Dermis blood vessel endothelial cell (primary cell): ENCODE results near the gene SEC14L3. TPM values are rescaled to one million over a fixed set of nuclear protein-coding genes. Genes with fewer than 3 reads are reported as not detected.

Experiments used
- DNase-seq: peaks from one replicate; pipeline ENCODE4 v3.0.0; 2010
- total RNA-seq: library from RNA; depleted of rRNA; stranded (reverse); fragments of >200 nt; gene quantifications from 2 replicates; pipeline ENCODE4 v1.2.3, GENCODE V29; 2014

SEC14L3 gene
- total RNA-seq, 1 donor from 2014 or later = not detected

DNA sequence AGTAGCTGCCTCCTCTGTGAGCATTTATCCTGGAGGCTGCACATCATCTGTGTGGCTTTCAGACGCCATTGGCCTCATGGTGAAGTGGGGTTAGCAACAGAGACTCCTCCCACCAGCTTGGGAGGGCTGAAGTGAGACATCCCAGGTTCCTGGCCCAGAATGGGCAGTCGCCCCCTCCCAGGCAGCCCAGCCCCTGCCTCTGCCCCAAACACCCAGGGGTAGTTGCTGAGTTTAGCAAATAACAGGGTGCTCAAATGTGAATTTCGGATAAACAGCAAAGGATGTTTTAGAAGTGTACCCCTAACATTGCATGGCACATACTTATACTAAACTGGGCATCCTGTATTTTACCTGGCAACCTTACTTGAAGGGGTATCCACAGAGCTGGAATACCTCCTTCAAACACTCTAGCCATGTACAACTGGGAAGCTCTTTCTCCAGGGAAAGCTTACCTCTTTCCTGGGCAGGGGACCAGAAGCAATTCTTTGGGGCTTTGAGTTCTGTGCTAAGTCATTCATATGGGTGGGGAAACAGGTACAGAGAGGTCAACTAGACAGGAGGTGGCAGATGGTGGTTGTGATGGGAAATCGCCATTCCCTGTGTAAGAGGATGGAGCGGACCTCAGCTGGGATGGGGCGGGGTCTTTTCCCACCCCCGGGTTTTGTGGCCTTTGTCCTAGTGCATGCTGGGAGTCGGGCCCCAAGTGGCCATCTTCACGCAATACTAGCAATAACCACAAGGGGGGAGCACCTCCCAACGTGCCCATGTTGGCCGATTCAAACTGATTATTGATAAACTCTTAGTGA, 27.0 kb downstream of the SEC14L3 start:
- DNase-seq = peak; percentile 82

DNA sequence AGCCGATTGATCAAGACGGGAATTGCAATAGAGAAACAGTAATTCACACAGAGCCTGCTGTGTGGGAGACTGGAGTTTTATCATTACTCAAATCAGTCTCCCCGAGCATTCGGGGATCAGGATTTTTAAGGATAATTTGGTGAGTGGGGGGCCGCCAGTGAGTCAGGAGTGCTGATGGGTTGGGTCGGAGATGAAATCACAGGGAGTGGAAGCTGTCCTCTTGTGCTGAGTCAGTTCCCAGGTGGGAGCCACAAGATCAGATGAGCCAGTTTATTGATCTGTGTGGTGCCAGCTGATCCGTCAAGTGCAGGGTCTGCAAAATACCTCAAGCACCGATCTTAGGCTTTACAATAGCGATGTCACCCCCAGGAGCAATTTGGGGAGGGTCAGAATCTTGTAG, 30.7 kb downstream of the SEC14L3 start:
- DNase-seq = no peak

DNA sequence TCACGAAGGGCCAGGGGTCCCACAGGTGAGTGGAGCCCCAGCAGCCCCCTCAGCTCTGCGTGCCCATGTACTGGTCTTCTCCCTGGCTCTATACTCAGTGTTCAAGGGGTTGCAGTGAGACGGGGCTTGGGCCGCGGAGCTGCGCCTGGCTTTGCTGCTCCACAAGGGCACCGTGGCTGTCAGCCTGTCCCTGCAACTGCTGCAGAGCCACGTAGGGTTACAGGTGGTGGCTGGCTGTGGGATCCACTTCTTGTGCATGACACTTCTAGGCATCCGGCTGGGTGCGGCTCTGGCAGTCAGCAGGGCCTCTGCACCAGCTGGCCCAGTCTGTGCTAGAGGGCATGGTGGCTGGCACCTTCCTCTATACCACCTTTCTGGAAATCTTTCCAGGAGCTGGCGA, 32.0 kb downstream of the SEC14L3 start:
- DNase-seq = no peak

DNA sequence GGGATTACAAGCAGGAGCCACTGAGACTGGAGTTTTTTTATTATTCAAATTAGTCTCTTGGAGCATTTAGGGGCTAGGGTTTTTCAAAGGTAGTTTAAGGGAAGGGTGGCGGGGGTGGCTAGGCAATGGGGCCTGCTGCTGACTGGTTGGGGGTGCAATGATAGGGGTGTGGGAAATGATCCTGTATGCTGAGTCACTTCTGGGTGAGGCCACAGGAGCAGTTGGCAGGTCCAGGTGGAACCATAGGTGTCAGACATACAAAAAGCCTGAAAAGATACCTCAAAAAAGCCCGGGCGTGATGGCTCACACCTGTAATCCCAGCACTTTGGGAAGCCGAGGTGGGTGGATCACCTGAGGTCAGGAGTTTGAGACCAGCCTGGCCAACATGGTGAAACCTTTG, 32.6 kb downstream of the SEC14L3 start:
- DNase-seq = no peak

DNA sequence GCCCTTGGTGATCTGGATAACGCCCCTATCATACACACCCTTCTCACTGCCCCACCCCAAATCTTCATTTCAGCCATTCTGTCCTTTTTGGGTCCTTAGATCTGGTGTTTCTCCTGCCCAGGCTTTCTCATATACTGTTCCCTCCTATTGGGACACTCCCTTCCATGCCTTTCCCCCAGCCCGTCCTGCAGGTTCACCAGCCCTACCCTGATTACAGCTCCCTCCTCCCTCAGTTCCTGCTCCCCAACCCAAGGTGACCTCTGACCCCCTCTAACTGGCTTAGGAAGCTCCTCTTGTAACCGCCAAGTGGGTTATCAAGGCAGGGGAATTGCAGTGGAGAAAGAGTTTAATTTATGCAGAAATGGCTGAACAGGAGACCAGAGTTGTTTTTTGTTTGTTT, 33.3 kb downstream of the SEC14L3 start:
- no peak for DNase-seq

DNA sequence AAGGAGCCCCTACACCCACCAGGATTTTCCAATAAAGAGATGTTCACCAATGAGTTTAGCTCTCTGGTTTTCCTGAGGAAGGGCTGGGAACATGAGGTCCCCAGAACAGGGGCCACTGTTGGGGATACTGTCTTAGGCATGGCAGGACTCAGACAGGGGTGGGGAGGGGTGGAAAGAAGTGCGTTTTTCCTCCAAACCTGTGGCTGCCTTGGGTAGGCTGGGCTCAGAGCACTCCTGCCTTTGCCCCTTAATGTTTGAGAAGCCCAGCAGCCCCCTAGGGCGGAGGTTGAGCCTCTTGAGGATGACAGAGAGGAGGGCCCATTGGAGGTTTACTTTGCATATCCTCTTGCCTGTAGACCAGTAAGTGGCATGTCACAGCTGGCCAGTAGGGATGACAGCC, 35.6 kb downstream of the SEC14L3 start:
- no peak for DNase-seq

DNA sequence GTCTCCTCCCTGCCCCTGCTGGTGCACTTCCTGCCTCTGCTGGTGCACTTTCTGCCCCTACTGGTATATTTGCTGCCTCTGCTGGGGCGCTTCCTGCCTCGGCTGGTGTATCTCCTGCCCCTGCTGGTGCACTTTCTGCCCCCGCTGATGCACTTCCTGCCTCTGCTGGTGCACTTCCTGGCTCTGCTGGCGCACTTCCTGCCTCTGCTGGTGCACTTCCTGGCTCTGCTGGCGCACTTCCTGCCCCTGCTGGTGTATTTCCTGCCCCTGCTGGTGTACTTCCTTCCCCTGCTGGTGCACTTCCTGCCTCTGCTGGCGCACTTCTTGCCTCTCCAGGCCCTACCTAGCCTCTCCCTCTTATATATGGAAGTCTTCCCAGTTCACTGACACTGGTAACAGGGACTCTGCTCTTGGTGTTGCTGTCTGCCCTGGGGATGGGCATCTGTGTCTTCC, 36.1 kb downstream of the SEC14L3 start:
- DNase-seq = peak; percentile 48

DNA sequence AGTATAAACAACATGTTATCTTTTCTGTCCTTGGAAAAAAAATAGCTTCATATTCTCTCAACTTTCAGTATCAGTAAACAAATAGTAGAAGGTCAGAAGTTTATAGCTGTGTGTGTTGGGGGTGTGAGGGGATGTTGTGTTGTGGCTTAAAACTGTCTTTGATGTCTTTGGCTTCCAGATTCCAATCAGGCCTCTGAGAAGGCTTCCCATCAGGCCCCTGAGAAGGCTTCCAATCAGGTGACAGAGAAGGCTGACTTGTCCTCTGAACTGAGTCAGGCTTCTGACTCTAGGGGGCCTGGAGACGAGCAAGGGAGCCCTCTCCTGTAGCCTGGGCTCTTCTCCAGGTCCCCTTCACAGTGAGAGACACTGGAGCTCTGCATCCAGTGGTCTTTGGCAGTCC, 37.0 kb downstream of the SEC14L3 start:
- no peak for DNase-seq

DNA sequence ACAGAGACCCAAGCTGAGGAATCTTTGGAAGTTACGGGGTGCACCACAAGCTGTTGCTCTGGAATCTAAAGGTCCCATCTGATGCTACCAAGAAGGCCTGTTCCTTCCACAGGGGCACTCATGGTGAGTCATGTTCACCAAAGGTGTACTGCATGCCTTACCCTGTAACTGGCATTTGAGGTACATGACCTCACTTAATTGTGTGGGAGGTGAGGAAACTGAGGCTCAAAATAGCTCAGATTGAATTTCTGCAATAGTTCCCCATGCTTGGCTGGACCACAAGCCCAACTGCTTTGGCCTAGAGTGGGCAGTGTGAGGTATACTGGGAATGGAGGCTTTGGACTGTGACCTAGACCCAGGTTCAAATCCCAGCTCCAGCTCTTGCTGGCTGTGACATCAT, 38.0 kb downstream of the SEC14L3 start:
- DNase-seq = no peak

DNA sequence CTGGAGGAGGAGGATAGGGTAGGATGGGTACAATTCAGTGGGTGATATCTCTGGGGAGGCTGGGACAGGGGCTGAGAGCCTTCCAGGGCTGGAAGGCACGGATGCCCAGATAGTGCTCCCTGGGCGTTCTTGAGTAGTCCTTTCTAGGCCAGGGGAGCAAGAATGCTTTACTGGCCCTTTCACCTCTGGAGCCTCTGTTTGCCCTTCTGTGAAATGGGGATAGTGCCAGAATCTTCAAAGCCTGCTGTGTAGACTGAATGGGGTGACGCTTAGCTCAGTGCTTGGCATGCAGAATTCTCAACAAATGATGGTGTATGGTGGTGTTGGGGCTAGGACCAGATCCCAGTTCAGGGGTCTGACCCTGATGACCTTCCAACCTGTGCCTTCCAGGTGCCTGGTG, 38.6 kb downstream of the SEC14L3 start:
- no peak for DNase-seq

DNA sequence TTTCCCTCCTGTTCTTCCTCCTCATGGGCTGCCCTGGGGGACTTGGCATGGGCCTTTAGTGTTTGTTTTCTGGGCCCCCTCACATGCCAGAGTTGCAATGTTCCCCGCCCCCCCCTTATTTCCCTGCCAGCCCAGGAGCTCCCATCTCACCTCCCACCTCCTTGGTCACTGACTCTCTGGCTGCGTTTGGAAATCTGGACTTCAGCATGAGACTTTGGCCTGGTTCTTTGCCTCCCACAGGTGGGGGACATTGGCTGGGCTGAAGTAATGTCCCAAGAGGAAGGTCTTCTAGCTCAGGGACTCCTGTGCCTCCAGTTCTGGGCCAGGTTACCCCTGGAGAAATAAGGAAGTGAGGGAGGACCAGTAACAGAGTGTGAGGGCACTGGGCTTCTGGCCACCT, 39.3 kb downstream of the SEC14L3 start:
- DNase-seq = no peak

DNA sequence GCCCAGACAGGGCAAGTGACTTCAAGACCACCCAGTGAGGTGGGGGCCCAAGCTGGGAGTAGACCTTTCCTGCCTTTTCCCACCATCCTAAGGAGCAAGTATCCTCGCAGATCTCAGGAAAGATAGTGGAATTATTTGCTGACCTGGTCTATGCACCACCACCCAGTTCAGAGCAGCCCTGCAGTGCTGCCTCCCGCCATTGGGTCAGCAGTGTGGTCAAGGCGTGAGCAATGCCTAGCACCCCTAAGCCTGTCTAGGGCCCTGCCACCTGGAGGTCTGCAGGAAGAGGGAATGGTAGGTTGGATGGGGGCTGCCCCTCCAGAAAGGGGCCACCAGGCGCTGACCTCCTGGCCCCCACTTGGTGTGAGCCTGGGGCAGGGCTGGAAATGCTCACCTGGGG, 39.7 kb downstream of the SEC14L3 start:
- no peak for DNase-seq

DNA sequence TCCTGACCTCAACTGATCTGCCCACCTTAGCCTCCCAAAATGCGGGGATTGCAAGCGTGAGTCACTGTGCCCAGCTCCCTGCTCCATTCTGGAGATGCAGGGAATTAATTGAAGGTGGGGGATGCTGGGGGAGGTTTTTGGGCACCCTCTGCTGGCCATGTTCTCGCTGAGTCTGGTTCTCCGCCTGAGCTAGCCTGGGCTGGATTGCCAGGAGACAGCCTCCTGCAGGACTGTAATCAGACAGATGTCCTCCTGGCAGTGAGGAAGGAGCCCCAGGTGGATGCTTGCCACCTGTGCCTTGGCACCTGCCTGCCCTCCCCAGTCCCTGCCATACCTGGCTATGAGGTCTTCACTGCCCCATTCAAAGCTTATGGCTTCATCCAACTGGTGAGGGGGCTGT, 40.9 kb downstream of the SEC14L3 start:
- DNase-seq = no peak

DNA sequence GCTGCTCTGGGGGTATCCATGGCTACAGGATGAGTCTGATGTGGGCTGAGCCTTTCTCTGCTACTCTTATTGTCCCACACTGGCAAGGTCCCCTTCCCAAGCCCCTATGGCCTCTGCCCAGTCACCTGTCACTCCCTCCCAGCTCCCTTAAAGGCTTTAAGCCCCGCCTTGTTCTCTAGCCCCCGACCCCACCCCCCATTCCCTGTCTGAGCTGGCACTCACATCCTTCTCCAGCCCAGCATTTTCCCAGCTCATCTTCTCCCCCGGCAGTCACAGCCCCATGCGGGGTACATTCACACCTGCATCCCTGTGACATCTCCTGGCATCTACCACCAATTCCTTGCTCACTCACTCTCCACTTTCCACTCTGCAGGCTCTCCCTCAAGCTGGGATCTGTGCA, 41.9 kb downstream of the SEC14L3 start:
- DNase-seq = no peak

DNA sequence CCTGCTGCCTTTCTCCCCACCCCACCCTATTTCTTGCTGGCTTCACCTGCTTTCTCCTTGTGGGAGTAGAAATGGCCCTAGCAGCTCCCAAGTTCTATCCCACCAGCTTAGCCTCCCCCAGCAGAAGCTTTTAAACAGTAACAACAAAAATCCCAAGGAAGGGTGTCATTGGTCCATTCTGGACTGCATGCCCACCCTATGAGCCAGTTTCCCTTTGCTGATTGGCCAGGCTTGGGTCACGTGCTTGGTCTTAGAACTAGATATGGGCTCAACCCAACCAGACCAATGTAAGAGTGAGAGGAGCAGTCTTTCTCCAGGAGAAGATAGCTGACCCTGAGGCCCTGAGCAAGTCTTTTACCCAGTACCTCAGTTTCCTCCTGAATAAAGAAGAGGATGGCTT, 43.9 kb downstream of the SEC14L3 start:
- DNase-seq = no peak

DNA sequence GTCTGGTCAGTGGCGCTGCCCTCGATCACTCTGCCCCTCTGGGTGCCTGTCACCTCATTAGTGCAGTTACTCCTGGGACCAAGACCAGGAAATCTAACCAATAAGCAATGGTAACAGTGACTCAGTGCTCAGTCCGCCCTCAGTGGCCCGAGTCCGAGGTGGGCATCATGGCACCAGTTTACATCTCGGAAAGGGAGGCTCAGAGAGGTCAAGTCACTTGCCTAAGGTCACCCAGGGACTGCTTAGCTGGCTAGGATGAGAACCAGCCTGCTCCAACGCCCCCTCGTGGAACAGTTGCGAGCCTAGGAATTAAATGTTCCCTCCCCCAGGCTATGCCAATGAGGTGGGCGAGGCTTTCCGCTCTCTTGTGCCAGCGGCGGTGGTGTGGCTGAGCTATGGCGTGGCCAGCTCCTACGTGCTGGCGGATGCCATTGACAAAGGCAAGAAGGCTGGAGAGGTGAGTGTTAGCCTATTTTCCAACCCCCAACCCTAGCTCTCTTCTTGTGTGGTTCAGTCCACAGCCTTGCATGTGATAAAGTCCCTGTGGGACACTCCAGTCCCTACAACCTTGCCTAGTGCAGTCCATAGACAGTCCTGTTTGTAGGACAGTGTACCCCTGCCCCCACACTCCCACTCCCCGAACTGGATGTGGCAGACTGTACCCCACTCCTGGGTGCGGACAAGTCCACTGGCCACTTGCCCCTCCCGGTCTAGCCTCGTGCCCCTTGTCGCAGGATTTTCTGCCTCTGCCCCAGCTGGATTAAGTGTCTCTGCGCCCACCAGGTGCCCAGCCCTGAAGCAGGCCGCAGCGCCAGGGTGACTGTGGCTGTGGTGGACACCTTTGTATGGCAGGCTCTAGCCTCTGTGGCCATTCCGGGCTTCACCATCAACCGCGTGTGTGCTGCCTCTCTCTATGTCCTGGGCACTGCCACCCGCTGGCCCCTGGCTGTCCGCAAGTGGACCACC, 45.1 kb downstream of the SEC14L3 start:
- peak; percentile 91 for DNase-seq

DNA sequence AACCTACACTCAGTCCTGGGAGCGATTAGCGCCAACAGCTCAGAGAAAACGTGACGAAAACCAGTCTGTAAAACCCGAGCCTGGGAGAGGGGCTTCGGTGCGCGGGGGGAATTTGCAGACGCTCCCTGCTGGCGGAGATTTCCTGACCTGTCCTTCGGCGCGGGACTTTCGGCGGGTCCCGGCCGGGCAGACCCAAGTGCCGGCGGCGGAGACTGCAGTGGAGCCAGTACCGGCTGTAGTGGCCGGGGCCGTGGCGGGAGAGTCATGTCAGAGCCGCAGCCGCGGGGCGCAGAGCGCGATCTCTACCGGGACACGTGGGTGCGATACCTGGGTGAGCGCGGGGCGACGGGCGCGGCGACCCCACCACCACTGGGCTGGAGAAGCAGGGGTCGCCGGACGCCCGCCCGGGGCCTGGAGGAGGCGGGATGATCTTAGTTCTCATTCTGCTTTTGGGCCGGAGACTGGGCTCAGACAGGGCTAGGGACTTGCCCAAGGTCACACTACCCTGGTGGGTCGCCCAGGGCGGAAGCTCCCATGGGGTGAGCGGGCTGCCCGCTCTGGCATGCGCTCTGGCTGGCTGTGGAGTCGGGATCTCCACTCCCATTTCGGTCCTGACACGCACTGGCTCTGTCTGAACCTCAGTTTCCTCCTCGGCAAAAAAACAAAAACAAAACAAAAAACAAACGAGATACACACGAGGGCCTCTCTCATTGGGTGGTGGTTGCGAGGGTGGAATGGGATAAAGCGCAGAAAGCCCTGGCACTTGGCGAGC, 46.0 kb downstream of the SEC14L3 start, which contains the start of gene MTFP1:
Gene MTFP1, plus strand, starts transcription at position 153 of the 772 bp plus-strand sequence. Its CDS starts 112 bp downstream, at position 265.
- DNase-seq = peak; percentile 78

DNA sequence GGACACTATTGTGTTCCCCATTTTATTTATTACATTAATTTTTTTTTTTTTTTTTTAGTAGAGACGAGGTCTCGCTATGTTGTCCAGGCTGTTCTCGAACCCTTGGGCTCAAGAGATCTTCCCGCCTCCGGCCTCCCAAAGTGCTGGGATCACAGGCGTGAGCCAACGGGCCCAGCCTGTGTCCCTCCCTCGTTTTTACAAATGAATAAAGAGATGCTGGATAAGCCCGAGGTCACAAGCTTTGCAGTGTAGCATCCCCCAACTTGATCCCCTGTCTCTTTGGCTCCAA, 46.5 kb downstream of the SEC14L3 start:
- no peak for DNase-seq

DNA sequence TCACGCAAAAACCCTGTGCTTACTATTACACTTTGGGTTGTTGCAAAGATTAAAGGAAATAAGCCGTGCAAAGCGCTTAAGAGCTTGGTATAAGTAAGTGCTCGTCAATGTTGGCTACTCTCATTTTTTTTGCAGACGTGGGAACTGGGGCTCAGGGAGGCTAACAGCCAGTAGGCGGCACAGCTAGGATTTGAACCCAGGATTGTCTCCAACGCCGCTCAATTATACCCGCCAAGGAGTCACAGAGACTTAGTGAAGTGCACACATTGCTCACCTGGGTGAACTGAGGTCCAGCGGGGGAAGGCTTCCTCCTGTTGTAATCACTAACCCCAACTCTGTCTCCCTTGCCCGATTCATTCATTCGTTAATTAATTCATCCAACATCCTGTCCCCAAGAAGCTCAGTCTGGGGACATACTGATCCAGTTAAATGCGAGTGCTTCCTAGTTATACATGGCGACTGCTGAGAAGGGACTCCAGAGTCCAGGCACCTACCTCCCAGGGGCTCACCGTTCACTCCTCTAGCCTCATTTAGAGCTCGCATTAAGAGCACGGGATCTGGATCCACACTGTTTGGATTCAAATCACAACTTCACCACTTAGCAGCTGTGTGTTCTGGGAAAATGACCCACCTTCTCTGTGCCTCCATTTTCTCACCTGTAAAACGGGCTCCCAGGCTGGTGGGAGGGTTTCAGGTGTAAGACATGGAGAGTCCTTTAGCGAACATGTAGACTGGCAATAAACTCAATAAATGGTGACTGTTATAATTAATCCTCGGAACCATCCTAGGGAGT, 47.1 kb downstream of the SEC14L3 start:
- peak; percentile 43 for DNase-seq

DNA sequence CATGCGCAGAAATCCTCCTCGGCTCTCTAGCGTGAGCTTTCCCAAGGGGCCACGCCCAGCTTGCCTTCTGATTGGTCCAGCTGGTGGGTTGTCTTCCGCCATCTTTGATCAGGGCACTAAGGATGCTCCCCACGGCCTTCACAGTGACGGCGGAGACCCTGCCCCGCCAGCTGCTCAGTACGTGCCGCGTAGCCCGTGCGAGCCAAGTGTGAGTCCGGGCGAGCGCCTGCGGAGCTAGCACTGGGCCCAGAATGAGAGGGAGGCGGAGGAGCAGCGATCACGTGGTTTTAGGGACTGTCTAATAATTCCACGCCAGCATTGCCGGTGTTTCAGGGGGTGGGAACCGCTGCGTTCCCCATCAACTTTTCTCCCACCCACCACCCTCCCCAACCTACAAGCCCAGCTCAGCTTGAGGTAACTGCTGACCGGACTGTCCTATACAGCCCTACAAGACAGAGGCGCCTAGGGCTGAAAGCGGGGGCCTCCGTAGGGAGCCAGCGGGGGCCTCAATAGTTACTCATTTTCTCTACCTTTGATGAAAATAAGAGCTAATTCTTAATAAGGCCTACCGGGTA, 47.8 kb downstream of the SEC14L3 start:
- DNase-seq = peak; percentile 100

DNA sequence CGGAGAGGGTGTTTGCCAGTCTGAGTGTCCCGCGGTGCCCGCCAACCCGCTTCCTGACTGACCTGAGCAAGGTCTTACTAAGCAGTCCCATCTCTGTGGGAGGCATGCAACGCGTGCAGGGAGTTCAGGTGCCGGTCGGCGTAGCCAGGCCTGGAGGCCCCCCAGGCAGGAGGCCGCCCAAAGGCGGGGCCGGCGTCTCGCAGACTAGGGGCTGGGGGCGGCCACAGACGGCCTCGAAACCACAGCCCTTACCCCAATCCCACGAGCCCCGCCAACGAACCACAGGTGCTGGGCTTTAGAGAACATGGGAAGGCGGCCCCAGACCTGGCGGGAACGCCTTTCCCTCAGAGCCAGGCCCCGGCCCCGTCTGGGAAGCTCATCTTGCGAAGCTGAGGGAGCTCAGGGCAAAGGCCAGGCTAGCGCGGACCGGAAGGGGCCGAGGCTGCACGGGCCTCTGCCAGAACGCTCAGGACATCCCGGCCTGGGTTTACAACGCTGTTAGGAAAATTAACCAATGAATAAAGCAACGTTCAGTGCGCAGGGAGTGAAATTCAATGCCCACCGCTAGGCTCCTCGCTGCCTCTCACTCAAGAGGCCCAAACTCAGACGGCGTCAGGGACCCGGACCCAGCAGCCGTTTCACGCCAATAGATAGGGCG, 48.4 kb downstream of the SEC14L3 start:
- DNase-seq = peak; percentile 56
